HepG2 (cell line): Measurements from ENCODE around the gene TEAD1. TPM values are rescaled to one million over a fixed set of nuclear protein-coding genes. Genes with fewer than 3 reads are reported as not detected.
A peak's percentile ranks its signal among the peaks of the same experiment; 100 is the strongest.

Source experiments
- ADNP ChIP-seq: sonication (generic); formaldehyde crosslinking; IDR thresholded peaks from 2 replicates; pipeline ENCODE4 v1.4.0; 2020; ENCODE audit warnings: missing genetic modification reagents
- CBX5 ChIP-seq: sonication (generic); formaldehyde crosslinking; IDR thresholded peaks from 2 replicates; pipeline ENCODE4 v1.4.0; 2020; ENCODE audit warnings: missing genetic modification reagents, borderline replicate concordance
- CENPT ChIP-seq: sonication (generic); formaldehyde crosslinking; IDR thresholded peaks from 2 replicates; pipeline ENCODE4 v1.8.0; 2022; ENCODE audit warnings: low read depth, mild to moderate bottlenecking, moderate library complexity, missing genetic modification reagents
- ELK4 ChIP-seq: sonication (generic); formaldehyde crosslinking; IDR thresholded peaks from 2 replicates; pipeline ENCODE4 v1.9.0; 2021; ENCODE audit warnings: missing genetic modification reagents, borderline replicate concordance
- ERF ChIP-seq: IDR thresholded peaks from 2 replicates; pipeline ENCODE4 v1.6.1; 2018; ENCODE audit warnings: missing biosample characterization, missing genetic modification reagents
- FOXA3 ChIP-seq: IDR thresholded peaks from 2 replicates; pipeline ENCODE4 v1.6.1; 2016; ENCODE audit warnings: missing genetic modification reagents, missing compliant biosample characterization
- FOXK2 ChIP-seq: fragments of 450-650 bp; IDR thresholded peaks from 2 replicates; pipeline ENCODE4 v1.6.1; 2016
- GATA4 ChIP-seq: sonication (generic); IDR thresholded peaks from 2 replicates; pipeline ENCODE4 v1.6.1; 2016; ENCODE audit warnings: antibody characterized with exemption, low read depth, borderline replicate concordance
- GTF3A ChIP-seq: sonication (generic); formaldehyde crosslinking; conservative IDR thresholded peaks from 2 replicates; pipeline ENCODE4 v1.4.0; 2020; ENCODE audit warnings: mild to moderate bottlenecking, missing genetic modification reagents
- JDP2 ChIP-seq: sonication (generic); formaldehyde crosslinking; IDR thresholded peaks from 2 replicates; pipeline ENCODE4 v1.8.1; 2022; ENCODE audit warnings: missing genetic modification reagents, borderline replicate concordance
- KAT8 ChIP-seq: IDR thresholded peaks from 2 replicates; pipeline ENCODE4 v1.6.1; 2016; ENCODE audit warnings: missing genetic modification reagents, missing compliant biosample characterization
- KDM6A ChIP-seq: IDR thresholded peaks from 2 replicates; pipeline ENCODE4 v1.6.1; 2016; ENCODE audit warnings: low read depth
- KMT2B ChIP-seq: IDR thresholded peaks from 2 replicates; pipeline ENCODE4 v1.6.1; 2016; ENCODE audit warnings: missing genetic modification reagents, missing compliant biosample characterization
- PCBP2 ChIP-seq: fragments of 200-400 bp; formaldehyde crosslinking; optimal IDR thresholded peaks from 2 replicates; pipeline ENCODE3; 2018; ENCODE audit warnings: low read length, low read depth; ENCODE audit not compliant: poor library complexity, severe bottlenecking
- RBAK ChIP-seq: sonication (generic); formaldehyde crosslinking; IDR thresholded peaks from 2 replicates; pipeline ENCODE4 v1.5.1; 2020; ENCODE audit warnings: mild to moderate bottlenecking, missing genetic modification reagents
- SATB2 ChIP-seq: sonication (generic); formaldehyde crosslinking; IDR thresholded peaks from 2 replicates; pipeline ENCODE4 v1.5.0; 2020; ENCODE audit warnings: missing genetic modification reagents
- SKI ChIP-seq: fragments of 450-650 bp; IDR thresholded peaks from one replicate; pipeline ENCODE4 v1.6.1; 2018; ENCODE audit warnings: mild to moderate bottlenecking; ENCODE audit not compliant: partially characterized antibody
- TOPORS ChIP-seq: sonication (generic); formaldehyde crosslinking; IDR thresholded peaks from 2 replicates; pipeline ENCODE4 v1.8.0; 2023; ENCODE audit warnings: mild to moderate bottlenecking, missing genetic modification reagents
- TSC22D2 ChIP-seq: sonication (generic); formaldehyde crosslinking; IDR thresholded peaks from 2 replicates; pipeline ENCODE4 v1.5.1; 2020; ENCODE audit warnings: missing genetic modification reagents, mild to moderate bottlenecking, borderline replicate concordance
- ZBTB46 ChIP-seq: sonication (generic); formaldehyde crosslinking; IDR thresholded peaks from 2 replicates; pipeline ENCODE4 v1.4.0; 2020; ENCODE audit warnings: mild to moderate bottlenecking, missing genetic modification reagents, borderline replicate concordance
- ZNF251 ChIP-seq: sonication (generic); formaldehyde crosslinking; IDR thresholded peaks from 2 replicates; pipeline ENCODE4 v1.9.0; 2021; ENCODE audit warnings: mild to moderate bottlenecking, missing genetic modification reagents
- ZNF274 ChIP-seq: sonication (generic); formaldehyde crosslinking; IDR thresholded peaks from 2 replicates; pipeline ENCODE4 v1.5.1; 2020; ENCODE audit warnings: mild to moderate bottlenecking, missing genetic modification reagents
- ZNF350 ChIP-seq: sonication (generic); formaldehyde crosslinking; IDR thresholded peaks from 2 replicates; pipeline ENCODE4 v1.4.0; 2020; ENCODE audit warnings: mild to moderate bottlenecking, low read depth, missing genetic modification reagents, borderline replicate concordance
- ZNF557 ChIP-seq: sonication (generic); formaldehyde crosslinking; IDR thresholded peaks from 2 replicates; pipeline ENCODE4 v1.4.0; 2020; ENCODE audit warnings: missing genetic modification reagents
- ZNF709 ChIP-seq: sonication (generic); formaldehyde crosslinking; IDR thresholded peaks from 2 replicates; pipeline ENCODE4 v1.5.0; 2020; ENCODE audit warnings: mild to moderate bottlenecking, missing genetic modification reagents
- polyA plus RNA-seq, 8 experiments: library from polyadenylated mRNA; depleted of rRNA in 3 of 8; stranded (reverse) in 7 of 8; unstranded in 1 of 8; fragments of >200 nt; fragmentation: Illumina TruSeq in 4 of 8; extraction: Trizol in 4 of 8; gene quantifications; 2 replicates each; pipeline versions ENCODE4 v1.2.1 to v1.2.3, GENCODE V29; 2011 to 2016; ENCODE audit warnings: low read depth in 4 of 8, missing spikeins in 1 of 8, mixed read lengths in 1 of 8; ENCODE audit not compliant: insufficient read depth in 1 of 8
- total RNA-seq, 5 experiments: library from RNA; depleted of rRNA; stranded (reverse); fragments of >200 nt; fragmentation: Illumina TruSeq; extraction: Trizol; gene quantifications; 2 replicates each; pipeline ENCODE4 v1.2.3, GENCODE V29; 2016; ENCODE audit warnings: low read depth in 1 of 5
- TF ChIP-seq, protein P1 (sequence below): sonication (generic); formaldehyde crosslinking; IDR thresholded peaks from 2 replicates; pipeline ENCODE4 v1.4.0; 2020; ENCODE audit warnings: mild to moderate bottlenecking, missing genetic modification reagents

TEAD1 gene
- total and polyA plus RNA-seq, 2 of the 13 experiments (the other 11 are each of a cell fraction or from before 2014, with no cell fraction given): 20.1 to 30.5 TPM

GRCh38 chr11:12802418-12803085, 128.3 kb downstream of the TEAD1 start (continued):
- peak; percentile 83 for TF ChIP-seq ZNF350
- peak; percentile 63 for TF ChIP-seq ERF (CRISPR knock-in tag)
- no peak for TF ChIP-seq TSC22D2 (CRISPR knock-in tag)
- TF ChIP-seq JDP2 (CRISPR knock-in tag): no peak
- no peak for TF ChIP-seq PCBP2
- peak; percentile 61 for TF ChIP-seq FOXK2
- no peak for TF ChIP-seq CENPT
- no peak for TF ChIP-seq SATB2 (CRISPR knock-in tag)
- peak; percentile 60; the same call in 1 of the 2 replicates for TF ChIP-seq KMT2B (CRISPR knock-in tag)
- peak; percentile 91; the same call in 1 of the 2 replicates for TF ChIP-seq CBX5 (CRISPR knock-in tag)
- TF ChIP-seq KAT8 (CRISPR knock-in tag): peak; percentile 78
- TF ChIP-seq TOPORS (CRISPR knock-in tag): no peak
- no peak for TF ChIP-seq ZNF274 (CRISPR knock-in tag)
- no peak for TF ChIP-seq ADNP (CRISPR knock-in tag)
- peak; percentile 60; the same call in 1 of the 2 replicates for TF ChIP-seq RBAK (CRISPR knock-in tag)
- TF ChIP-seq ZNF557 (CRISPR knock-in tag): no peak
- no peak for TF ChIP-seq ZBTB46 (CRISPR knock-in tag)
- TF ChIP-seq, protein P1, sequence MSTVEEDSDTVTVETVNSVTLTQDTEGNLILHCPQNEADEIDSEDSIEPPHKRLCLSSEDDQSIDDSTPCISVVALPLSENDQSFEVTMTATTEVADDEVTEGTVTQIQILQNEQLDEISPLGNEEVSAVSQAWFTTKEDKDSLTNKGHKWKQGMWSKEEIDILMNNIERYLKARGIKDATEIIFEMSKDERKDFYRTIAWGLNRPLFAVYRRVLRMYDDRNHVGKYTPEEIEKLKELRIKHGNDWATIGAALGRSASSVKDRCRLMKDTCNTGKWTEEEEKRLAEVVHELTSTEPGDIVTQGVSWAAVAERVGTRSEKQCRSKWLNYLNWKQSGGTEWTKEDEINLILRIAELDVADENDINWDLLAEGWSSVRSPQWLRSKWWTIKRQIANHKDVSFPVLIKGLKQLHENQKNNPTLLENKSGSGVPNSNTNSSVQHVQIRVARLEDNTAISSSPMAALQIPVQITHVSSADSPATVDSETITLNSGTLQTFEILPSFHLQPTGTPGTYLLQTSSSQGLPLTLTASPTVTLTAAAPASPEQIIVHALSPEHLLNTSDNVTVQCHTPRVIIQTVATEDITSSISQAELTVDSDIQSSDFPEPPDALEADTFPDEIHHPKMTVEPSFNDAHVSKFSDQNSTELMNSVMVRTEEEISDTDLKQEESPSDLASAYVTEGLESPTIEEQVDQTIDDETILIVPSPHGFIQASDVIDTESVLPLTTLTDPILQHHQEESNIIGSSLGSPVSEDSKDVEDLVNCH (CRISPR knock-in tag): no peak
- no peak for TF ChIP-seq ZNF251 (CRISPR knock-in tag)
- no peak for TF ChIP-seq ZNF709 (CRISPR knock-in tag)
- TF ChIP-seq GTF3A (CRISPR knock-in tag): 0 out of 2 replicates have a peak, but pooled peaks have one; percentile 28
- TF ChIP-seq SKI: peak; percentile 88
- TF ChIP-seq ELK4: no peak
- peak; percentile 88; the same call in 1 of the 2 replicates for TF ChIP-seq KDM6A
- peak; percentile 80 for TF ChIP-seq GATA4
- TF ChIP-seq FOXA3 (CRISPR knock-in tag): peak; percentile 84
